Measurements from ENCODE around the gene LRCH1.

Gene LRCH1

DNA sequence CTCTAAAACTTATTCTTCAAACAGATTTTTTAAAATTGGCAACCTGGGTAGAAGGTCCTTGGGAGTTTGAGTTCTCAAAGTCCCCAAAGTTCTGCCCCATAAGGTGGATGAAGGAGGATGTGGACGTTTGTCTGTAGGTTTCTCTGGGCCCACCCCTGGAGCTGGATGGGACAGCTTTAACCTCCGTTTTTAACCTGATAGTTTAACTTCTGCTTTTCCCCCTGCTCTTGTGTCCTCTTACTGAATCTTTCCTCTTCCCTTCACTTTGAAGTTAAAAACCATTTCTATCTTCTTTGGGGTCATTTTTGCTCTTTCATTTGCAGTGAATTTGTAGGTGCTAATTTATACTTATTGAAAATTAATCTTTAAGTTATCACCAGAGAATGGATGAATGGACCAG is 164.9 kb downstream of the LRCH1 start:
- H3K9ac ChIP-seq (ENCODE audit: low read length) = no peak overlapping the region
- no peaks in the 10 kb centered on the region for H3K4me1 ChIP-seq (ENCODE audit: control insufficient read depth, insufficient read depth, low read length)
- H3K36me3 ChIP-seq (ENCODE audit: control insufficient read depth, insufficient read depth, low read length) = no peaks in the 10 kb centered on the region
- H3K27ac ChIP-seq (ENCODE audit: low read depth, low read length) = no peak overlapping the region
- H3K4me3 ChIP-seq (ENCODE audit: low read depth, low read length) = no peak overlapping the region
- H3K9me3 ChIP-seq (ENCODE audit: control insufficient read depth, insufficient read depth, low read depth, low read length) = no peaks in the 10 kb centered on the region
- H3K27me3 ChIP-seq (ENCODE audit: control insufficient read depth, insufficient read depth, low read length) = no peaks in the 10 kb centered on the region

DNA sequence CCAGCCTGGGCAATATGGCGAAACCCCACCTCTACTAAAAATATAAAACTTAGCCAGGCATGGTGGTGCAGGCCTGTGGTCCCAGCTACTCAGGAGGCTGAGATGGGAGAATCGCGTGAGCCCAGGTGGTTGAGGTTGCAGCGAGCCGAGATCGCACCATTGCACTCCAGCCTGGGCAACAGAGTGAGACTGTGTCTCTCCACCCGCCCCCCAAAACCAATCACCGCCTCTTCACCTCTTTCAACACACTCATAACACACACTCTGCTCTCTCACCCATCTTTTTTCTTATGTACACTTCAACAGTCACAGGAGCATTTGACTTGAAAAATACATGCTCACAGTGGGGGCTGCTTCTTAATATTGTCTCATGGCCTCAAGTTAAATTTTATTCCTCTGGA is 167.2 kb downstream of the LRCH1 start:
- H3K9me3 ChIP-seq (ENCODE audit: control insufficient read depth, insufficient read depth, low read depth, low read length) = no peaks in the 10 kb centered on the region
- H3K9ac ChIP-seq (ENCODE audit: low read length) = no peak overlapping the region
- H3K36me3 ChIP-seq (ENCODE audit: control insufficient read depth, insufficient read depth, low read length) = peaks cover 12% of the 10 kb centered on the region
- H3K27ac ChIP-seq (ENCODE audit: low read depth, low read length) = no peak overlapping the region
- H3K4me3 ChIP-seq (ENCODE audit: low read depth, low read length) = no peak overlapping the region
- no peaks in the 10 kb centered on the region for H3K27me3 ChIP-seq (ENCODE audit: control insufficient read depth, insufficient read depth, low read length)
- H3K4me1 ChIP-seq (ENCODE audit: control insufficient read depth, insufficient read depth, low read length) = no peaks in the 10 kb centered on the region

DNA sequence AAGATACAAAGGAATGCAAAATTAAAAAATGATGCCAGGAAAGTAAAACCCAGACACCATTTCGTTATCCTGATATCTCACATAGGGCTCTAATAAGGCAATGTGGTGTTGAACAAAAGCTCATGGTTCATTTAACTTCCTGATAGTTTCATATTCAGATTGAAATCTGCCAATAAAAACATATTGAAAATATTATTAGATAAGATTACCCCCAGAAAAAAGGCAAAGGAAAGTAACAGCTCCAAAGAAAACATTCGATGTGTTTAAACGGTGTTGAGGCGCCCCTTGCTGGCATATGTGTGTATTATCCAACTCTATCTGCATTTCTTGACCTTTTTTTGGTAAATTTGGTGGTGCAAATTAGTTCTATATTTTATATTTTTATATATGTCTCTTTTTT is 168.1 kb downstream of the LRCH1 start:
- H3K27me3 ChIP-seq (ENCODE audit: control insufficient read depth, insufficient read depth, low read length) = no peaks in the 10 kb centered on the region
- H3K36me3 ChIP-seq (ENCODE audit: control insufficient read depth, insufficient read depth, low read length) = peaks cover 17% of the 10 kb centered on the region
- H3K27ac ChIP-seq (ENCODE audit: low read depth, low read length) = no peak overlapping the region
- no peaks in the 10 kb centered on the region for H3K4me1 ChIP-seq (ENCODE audit: control insufficient read depth, insufficient read depth, low read length)
- H3K9me3 ChIP-seq (ENCODE audit: control insufficient read depth, insufficient read depth, low read depth, low read length) = no peaks in the 10 kb centered on the region
- no peak overlapping the region for H3K4me3 ChIP-seq (ENCODE audit: low read depth, low read length)
- no peak overlapping the region for H3K9ac ChIP-seq (ENCODE audit: low read length)

DNA sequence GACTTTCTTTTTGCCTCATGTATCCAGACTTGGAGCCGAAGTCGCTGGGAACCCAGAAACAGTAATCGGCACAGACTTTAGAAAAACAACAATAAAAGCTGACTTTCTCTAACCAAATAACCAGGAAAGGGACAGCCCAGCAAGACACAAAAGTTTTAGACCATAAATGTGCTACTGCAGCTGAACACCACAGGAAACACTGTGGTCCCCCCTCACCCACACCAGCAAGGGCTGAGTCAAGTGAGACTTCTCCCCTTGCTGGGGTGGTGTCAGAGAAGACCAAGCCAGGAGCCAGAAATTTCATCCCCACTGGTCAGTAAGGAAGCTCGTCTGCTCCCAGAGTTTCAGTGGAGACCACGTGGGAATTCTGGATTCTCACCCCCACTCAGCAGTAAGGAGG is 173.4 kb downstream of the LRCH1 start:
- Histone ChIP-seq H3K9me3 (ENCODE audit: control insufficient read depth, insufficient read depth, low read depth, low read length) (no peaks in the 10 kb centered on the region), H3K9ac (ENCODE audit: low read length) (no peak overlapping the region), H3K36me3 (ENCODE audit: control insufficient read depth, insufficient read depth, low read length) (peaks cover 30% of the 10 kb centered on the region), H3K4me3 (ENCODE audit: low read depth, low read length) (no peak overlapping the region), H3K4me1 (ENCODE audit: control insufficient read depth, insufficient read depth, low read length) (no peaks in the 10 kb centered on the region), H3K27ac (ENCODE audit: low read depth, low read length) (no peak overlapping the region), H3K27me3 (ENCODE audit: control insufficient read depth, insufficient read depth, low read length) (no peaks in the 10 kb centered on the region)

DNA sequence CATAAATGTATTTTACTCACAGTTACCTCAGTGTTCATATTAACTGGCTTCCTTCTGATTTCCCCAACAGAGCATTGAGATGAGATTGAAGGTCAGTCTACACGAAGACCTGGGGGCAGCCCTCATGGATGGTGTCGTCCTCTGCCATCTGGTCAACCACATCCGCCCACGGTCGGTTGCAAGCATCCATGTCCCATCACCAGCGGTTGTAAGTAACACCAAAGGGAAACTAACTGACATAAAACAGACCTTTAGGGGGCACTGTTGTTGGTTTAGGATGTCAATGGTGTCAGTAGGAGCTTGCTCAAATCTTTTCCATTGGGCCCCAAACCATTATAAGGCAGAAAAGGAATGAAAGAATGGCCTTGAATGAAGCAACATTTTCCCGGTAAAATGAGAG is 175.8 kb downstream of the LRCH1 start:
- Histone ChIP-seq H3K4me3 (ENCODE audit: low read depth, low read length) (no peak overlapping the region), H3K27ac (ENCODE audit: low read depth, low read length) (no peak overlapping the region), H3K4me1 (ENCODE audit: control insufficient read depth, insufficient read depth, low read length) (no peaks in the 10 kb centered on the region), H3K36me3 (ENCODE audit: control insufficient read depth, insufficient read depth, low read length) (peaks cover 38% of the 10 kb centered on the region), H3K27me3 (ENCODE audit: control insufficient read depth, insufficient read depth, low read length) (no peaks in the 10 kb centered on the region), H3K9me3 (ENCODE audit: control insufficient read depth, insufficient read depth, low read depth, low read length) (no peaks in the 10 kb centered on the region), H3K9ac (ENCODE audit: low read length) (no peak overlapping the region)

DNA sequence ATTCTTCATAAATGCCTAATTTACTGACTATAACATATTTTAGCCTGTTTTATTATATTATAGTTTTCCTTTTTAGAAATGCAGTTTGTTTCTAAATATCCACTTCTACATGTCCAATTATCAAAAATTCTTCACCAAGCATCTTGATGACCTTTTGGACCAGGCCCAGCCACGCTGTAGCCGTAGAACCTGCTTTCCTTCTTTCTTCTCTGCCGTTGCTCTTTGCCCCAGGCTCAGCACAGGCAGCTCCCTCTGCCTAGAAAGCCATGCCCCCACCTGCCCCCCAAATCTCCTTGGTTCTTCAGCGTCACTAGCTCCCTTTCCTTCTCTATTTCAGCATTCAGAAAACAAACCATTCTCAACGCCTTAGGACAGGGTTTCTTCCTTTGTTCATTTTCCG is 178.6 kb downstream of the LRCH1 start:
- no peaks in the 10 kb centered on the region for H3K4me1 ChIP-seq (ENCODE audit: control insufficient read depth, insufficient read depth, low read length)
- no peaks in the 10 kb centered on the region for H3K27me3 ChIP-seq (ENCODE audit: control insufficient read depth, insufficient read depth, low read length)
- no peak overlapping the region for H3K9ac ChIP-seq (ENCODE audit: low read length)
- H3K9me3 ChIP-seq (ENCODE audit: control insufficient read depth, insufficient read depth, low read depth, low read length) = no peaks in the 10 kb centered on the region
- H3K4me3 ChIP-seq (ENCODE audit: low read depth, low read length) = no peak overlapping the region
- H3K36me3 ChIP-seq (ENCODE audit: control insufficient read depth, insufficient read depth, low read length) = peaks cover 21% of the 10 kb centered on the region
- H3K27ac ChIP-seq (ENCODE audit: low read depth, low read length) = no peak overlapping the region

DNA sequence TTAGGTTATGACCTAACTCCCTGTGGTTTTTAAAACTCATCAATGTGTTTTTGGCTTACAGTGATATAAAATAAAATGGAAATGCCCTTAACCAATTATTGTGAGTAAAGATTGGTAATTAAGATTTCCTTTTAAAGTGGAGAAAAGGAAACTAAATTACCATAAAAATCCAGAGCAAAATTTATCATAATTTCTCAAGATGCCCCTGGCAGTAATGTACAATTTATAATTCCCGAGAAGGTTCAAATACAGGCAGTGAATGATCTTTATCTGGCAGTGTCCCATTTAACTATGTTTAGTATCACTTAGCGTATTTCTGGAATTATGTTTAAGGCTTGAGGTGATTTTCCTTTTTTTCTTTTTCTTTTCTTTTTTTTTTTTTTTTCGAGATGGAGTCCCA is 182.5 kb downstream of the LRCH1 start:
- H3K27me3 ChIP-seq (ENCODE audit: control insufficient read depth, insufficient read depth, low read length) = no peaks in the 10 kb centered on the region
- H3K36me3 ChIP-seq (ENCODE audit: control insufficient read depth, insufficient read depth, low read length) = peaks cover 14% of the 10 kb centered on the region
- no peak overlapping the region for H3K9ac ChIP-seq (ENCODE audit: low read length)
- no peaks in the 10 kb centered on the region for H3K9me3 ChIP-seq (ENCODE audit: control insufficient read depth, insufficient read depth, low read depth, low read length)
- no peak overlapping the region for H3K4me3 ChIP-seq (ENCODE audit: low read depth, low read length)
- no peaks in the 10 kb centered on the region for H3K4me1 ChIP-seq (ENCODE audit: control insufficient read depth, insufficient read depth, low read length)
- no peak overlapping the region for H3K27ac ChIP-seq (ENCODE audit: low read depth, low read length)

DNA sequence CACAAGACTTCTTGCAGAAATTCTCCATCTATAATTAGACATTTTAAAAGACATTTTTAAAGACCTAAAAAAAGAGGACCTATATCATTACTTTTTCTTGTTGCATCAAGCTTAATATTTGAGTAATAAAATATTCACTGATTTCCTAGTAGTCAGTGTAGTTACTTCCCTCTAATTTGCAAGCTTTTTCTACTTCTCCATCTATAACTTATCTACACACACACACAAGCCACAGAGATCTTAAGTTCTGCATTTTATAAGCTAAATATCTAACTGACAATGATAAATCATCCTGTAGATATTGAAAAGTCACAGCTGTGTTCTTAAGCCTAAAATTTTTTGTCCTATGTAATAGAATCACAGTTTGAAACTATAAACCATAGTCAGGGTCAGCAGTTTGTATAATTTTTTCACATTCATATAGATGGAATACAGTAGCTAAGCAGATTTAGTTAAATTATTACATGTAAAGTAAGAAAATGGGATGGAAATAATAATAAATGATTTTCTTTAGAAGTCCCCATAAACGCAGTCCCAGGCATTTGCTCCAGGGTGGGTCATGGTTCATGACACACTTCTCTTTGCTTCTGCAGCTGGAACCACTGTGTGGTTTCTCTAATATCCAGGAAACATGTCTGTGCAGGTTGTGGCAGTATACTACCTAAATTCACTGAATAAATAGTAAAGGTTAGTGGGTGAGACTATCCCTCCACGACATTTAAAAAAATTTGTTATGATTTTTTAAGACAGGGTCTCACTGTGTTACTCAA is 183.8 kb downstream of the LRCH1 start:
- Histone ChIP-seq H3K27me3 (ENCODE audit: control insufficient read depth, insufficient read depth, low read length) (no peaks in the 10 kb centered on the region), H3K4me3 (ENCODE audit: low read depth, low read length) (no peak overlapping the region), H3K36me3 (ENCODE audit: control insufficient read depth, insufficient read depth, low read length) (peaks cover 10% of the 10 kb centered on the region), H3K27ac (ENCODE audit: low read depth, low read length) (no peak overlapping the region), H3K9ac (ENCODE audit: low read length) (no peak overlapping the region), H3K9me3 (ENCODE audit: control insufficient read depth, insufficient read depth, low read depth, low read length) (no peaks in the 10 kb centered on the region), H3K4me1 (ENCODE audit: control insufficient read depth, insufficient read depth, low read length) (no peaks in the 10 kb centered on the region)

DNA sequence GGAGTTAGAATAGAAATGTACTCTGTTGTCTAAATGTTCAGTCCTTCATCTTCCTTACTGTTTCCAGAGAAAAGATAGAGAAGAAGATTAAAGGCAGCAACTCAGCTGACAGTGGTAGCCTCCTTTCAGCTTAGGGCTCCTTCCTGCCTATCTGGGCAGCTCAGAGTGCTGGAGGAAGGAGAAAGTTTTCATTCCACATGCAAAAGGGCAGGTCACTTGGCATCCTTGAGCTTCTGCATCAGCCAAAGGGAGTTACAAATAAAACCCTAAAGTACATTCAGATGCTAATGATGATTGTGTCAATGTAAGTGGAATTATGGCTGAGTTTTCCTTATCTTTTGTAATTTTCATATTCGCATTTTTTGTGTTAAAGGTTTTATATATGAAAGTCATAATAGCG is 185.1 kb downstream of the LRCH1 start:
- Histone ChIP-seq H3K27ac (ENCODE audit: low read depth, low read length) (no peak overlapping the region), H3K4me3 (ENCODE audit: low read depth, low read length) (no peak overlapping the region), H3K9ac (ENCODE audit: low read length) (no peak overlapping the region), H3K27me3 (ENCODE audit: control insufficient read depth, insufficient read depth, low read length) (no peaks in the 10 kb centered on the region), H3K36me3 (ENCODE audit: control insufficient read depth, insufficient read depth, low read length) (peaks cover 8% of the 10 kb centered on the region; the same call in 1 of the 2 replicates), H3K9me3 (ENCODE audit: control insufficient read depth, insufficient read depth, low read depth, low read length) (no peaks in the 10 kb centered on the region), H3K4me1 (ENCODE audit: control insufficient read depth, insufficient read depth, low read length) (no peaks in the 10 kb centered on the region)

DNA sequence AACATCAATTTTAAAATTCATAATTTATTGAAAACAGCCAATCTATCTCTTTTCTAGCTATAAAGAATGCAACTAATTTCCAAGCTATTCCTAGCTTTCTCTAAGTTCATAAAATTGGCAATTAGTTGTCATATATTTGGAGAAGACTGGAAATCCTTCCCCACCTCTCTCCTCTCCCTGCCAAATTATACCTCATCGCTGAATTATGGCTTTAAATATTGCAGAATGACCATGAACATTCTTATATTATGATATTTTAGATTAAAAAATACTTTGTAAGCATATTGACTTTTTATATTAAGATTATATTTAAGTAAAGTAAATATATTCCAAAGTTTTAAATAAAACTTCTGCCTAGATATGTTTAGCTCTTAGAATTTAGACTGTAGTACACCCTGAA is 185.8 kb downstream of the LRCH1 start:
- Histone ChIP-seq H3K9ac (ENCODE audit: low read length) (no peak overlapping the region), H3K36me3 (ENCODE audit: control insufficient read depth, insufficient read depth, low read length) (peaks cover 8% of the 10 kb centered on the region; the same call in 1 of the 2 replicates), H3K27me3 (ENCODE audit: control insufficient read depth, insufficient read depth, low read length) (no peaks in the 10 kb centered on the region), H3K4me1 (ENCODE audit: control insufficient read depth, insufficient read depth, low read length) (no peaks in the 10 kb centered on the region), H3K9me3 (ENCODE audit: control insufficient read depth, insufficient read depth, low read depth, low read length) (no peaks in the 10 kb centered on the region), H3K4me3 (ENCODE audit: low read depth, low read length) (no peak overlapping the region), H3K27ac (ENCODE audit: low read depth, low read length) (no peak overlapping the region)

DNA sequence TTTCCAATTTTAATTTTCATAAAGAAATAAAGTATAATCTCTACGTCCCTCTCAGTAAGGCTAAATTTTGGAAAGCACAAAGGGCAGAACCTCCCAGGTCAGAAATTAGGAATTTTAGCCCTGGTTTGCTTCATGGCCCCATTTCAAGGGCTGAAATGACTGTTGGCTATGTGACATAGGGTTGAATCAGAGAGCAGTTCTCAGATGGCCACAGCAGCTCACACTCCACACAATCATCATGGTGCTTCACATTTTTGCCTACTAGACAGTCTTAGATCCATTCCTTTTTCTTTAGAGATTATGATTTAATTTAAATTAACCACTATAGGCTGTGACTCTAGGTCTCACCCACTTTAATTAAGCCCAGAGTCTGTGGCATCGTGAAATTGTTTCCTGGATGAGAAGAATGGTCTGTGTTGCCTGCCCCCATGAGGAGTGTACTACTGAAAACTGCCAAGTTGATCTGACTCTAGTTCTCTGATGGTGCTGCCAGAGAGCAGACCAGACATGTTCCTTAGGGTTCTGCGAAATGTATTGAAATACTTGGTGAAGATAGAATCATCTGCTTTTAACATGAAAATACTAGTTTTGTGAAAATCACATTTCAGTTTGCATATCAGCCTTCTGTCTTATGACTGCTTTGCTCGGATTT is 186.6 kb downstream of the LRCH1 start:
- H3K36me3 ChIP-seq (ENCODE audit: control insufficient read depth, insufficient read depth, low read length) = peaks cover 10% of the 10 kb centered on the region; the same call in 1 of the 2 replicates
- no peak overlapping the region for H3K4me3 ChIP-seq (ENCODE audit: low read depth, low read length)
- H3K27ac ChIP-seq (ENCODE audit: low read depth, low read length) = no peak overlapping the region
- H3K27me3 ChIP-seq (ENCODE audit: control insufficient read depth, insufficient read depth, low read length) = no peaks in the 10 kb centered on the region
- no peaks in the 10 kb centered on the region for H3K9me3 ChIP-seq (ENCODE audit: control insufficient read depth, insufficient read depth, low read depth, low read length)
- H3K9ac ChIP-seq (ENCODE audit: low read length) = no peak overlapping the region
- H3K4me1 ChIP-seq (ENCODE audit: control insufficient read depth, insufficient read depth, low read length) = no peaks in the 10 kb centered on the region

Data from HUES6 (cell line).